Choroid plexus epithelial cell (primary cell): Measurements from ENCODE around the gene PAM16.
"Not testable (repeated sequence)": the region's sequence is repeated elsewhere in the genome, so short reads cannot be mapped to it uniquely, and the experiment has no call there.

Experiments
- DNase-seq: peaks from one replicate; pipeline ENCODE4 v3.0.0-alpha.2; 2010; ENCODE audit warnings: low read depth
- H3K4me3 ChIP-seq: 2 replicates; pipeline ENCODE4 v1.5.1; 2011; ENCODE audit warnings: low read depth, mild to moderate bottlenecking, control low read depth, low read length, moderate library complexity
- TF ChIP-seq, protein P1 (sequence below): conservative IDR thresholded peaks from 2 replicates; pipeline ENCODE4 v1.5.1; 2011; ENCODE audit warnings: low read depth, mild to moderate bottlenecking, control low read depth, inconsistent platforms, low read length, moderate library complexity

Gene PAM16

DNA sequence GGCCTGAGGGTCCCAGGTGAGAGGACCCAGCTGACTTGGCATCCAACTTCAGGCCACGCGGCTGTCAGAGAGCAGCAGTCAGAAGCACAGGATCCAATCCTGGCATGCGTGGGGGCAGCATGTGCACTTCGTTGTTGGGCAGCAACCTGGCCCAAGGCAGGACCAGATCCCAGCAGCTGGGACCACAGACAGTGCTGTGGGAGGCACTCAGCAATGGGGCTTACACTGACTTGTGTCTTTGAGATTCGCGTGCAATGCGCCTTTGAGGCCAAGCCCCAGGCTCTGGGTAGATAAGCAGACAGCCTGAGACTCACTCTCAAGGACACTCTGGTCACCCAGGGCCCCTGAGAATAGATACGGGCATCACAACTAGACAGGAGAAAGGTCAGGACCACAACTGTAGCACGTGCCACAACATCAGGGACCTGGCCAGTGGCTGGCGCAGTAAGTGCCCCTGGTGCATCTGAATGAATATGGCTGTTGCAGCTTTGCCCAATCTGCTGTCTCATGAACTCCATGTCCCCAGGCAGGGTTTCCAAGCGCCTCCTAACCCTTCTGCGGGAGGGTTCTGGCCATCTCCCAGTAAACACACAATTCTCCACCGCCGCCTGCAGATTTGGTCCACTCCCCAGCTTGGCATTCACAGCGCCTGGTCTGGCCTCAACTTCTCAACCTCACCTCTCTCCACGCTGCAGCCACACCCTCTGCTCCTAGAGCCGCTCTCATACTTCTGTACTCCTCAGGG, 3.2 kb downstream of the PAM16 start:
- TF ChIP-seq, protein P1, sequence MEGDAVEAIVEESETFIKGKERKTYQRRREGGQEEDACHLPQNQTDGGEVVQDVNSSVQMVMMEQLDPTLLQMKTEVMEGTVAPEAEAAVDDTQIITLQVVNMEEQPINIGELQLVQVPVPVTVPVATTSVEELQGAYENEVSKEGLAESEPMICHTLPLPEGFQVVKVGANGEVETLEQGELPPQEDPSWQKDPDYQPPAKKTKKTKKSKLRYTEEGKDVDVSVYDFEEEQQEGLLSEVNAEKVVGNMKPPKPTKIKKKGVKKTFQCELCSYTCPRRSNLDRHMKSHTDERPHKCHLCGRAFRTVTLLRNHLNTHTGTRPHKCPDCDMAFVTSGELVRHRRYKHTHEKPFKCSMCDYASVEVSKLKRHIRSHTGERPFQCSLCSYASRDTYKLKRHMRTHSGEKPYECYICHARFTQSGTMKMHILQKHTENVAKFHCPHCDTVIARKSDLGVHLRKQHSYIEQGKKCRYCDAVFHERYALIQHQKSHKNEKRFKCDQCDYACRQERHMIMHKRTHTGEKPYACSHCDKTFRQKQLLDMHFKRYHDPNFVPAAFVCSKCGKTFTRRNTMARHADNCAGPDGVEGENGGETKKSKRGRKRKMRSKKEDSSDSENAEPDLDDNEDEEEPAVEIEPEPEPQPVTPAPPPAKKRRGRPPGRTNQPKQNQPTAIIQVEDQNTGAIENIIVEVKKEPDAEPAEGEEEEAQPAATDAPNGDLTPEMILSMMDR, result no peak
- no peak for DNase-seq
- H3K4me3 ChIP-seq, result no peak overlapping the region

DNA sequence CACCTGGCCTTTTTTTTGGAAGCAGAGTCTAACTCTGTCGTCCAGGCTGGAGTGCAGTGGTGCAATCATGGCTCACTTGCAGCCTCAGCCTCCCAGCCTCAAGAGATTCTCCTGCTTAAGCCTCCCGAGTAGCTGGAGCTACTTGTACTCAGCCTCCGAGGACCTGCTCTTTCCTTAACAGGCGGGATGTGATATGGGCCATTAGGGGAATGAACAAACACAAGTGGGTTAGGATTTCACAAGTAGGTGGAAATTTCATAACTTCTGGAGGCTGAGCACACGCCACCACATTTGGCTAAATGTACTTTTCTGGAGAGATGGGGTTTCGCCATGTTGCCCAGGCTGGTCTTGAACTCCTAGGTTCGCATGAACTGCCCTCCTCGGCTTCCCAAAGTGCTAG, 4.1 kb downstream of the PAM16 start:
- TF ChIP-seq, protein P1, result no peak
- DNase-seq, result peak; percentile 61

DNA sequence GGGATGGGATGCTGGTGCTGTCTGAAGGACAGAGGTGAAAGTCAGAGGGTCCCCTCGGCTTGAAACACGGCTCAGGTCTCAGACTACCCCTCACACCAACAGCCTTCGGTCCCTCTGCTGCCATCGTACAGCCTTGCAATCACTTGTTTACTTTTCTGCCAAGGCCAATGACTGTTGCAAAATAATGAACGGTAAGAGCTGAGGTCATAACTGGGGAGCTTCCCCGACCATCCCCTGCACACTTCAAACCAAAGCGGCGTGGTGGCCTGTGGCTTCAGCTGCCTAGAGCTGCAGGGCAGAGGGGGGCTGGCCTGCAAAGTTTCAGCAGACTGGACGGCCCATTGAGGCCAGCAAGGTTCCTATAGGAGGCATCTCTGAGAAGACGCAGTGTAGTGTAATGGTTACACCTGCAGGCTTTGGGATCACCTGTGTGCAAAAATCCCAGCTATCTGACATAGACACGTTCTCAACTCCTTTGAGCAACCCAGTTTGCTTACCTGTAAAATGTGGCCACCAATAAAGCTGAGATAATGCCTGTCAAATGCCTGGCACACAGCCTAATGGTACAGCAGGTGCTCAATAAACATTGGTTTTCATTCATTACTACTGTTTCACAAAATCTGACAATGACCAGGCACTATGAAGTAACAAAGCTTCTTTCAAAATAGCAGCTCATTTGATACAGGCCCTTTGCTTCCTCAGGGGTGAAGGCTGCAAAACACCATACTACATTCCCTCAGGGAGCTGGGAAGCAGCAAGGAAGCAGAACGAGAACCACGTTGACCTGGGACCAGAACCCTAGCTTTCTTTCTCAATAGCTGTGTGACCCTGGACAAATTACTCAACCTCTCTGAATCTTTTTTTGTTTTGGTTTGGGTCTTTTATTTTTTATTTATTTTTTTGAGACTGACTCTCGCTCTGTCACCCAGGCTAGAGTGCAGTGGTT, 5.0 kb downstream of the PAM16 start:
- no peak for DNase-seq
- H3K4me3 ChIP-seq, result no peak overlapping the region
- TF ChIP-seq, protein P1, result no peak

More for the DNA sequence above, 4.1 kb downstream of the PAM16 start:
- H3K4me3 ChIP-seq, result no peak overlapping the region

DNA sequence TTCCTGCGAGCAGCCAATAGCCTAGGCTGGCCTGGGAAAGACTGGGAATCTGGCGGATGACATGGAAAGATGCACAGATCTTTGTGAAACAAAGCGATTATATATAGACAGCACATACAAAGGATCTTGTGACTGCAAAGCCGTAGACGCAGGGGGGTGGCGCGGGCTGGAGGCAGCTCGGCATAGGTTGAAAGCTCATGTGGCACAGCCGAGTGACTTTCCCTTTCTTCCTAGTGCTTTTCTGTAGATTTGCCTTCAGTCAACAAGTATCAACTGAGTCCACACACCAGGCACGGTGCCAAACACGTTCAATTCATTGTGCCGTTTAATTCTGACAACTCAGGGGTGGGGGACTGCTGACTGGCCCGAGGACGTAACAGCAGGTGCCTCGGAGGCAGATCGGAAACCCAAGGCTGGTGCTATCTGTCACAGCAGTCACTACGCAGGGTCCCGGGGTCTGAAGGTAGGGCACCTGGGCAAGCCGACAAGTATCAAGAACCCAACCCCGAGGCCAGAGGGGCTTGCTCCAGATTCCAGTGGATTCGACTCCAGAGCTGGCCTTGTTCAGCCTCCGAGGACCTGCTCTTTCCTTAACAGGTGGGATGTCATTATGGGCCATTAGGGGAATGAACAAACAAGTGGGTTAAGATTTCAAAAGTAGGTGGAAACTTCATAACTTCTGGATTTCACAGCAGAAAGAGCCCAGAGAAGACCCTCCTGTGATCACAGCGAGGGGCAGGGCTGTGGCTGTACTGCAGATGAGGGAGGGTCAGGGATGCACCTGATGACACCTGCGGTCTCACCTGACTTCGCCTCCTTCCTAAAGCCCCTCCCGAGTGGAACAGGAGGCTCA, 5.9 kb downstream of the PAM16 start:
- DNase-seq, result no peak
- TF ChIP-seq, protein P1, result no peak
- no peak overlapping the region for H3K4me3 ChIP-seq

DNA sequence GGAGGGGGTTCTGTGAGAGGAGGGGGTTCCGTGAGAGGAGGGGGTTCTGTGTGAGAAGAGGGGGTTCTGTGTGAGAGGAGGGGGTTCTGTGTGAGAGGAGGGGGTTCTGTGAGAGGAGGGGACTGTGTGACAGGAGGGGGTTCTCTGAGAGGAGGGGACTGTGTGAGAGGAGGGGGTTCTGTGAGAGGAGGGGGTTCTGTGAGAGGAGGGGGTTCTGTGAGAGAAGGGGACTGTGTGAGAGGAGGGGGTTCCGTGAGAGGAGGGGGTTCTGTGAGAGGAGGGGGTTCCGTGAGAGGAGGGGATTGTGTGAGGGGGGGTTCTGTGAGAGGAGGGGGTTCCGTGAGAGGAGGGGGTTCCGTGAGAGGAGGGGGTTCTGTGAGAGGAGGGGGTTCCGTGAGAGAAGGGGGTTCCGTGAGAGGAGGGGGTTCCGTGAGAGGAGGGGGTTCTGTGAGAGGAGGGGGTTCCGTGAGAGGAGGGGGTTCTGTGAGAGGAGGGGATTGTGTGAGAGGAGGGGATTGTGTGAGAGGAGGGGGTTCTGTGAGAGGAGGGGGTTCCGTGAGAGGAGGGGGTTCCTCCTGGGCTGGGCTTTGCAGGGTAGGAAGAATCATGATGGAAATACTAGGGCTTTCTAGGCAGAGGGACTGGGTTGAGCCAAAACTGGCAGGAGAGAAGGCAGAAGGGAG, 6.7 kb downstream of the PAM16 start:
- H3K4me3 ChIP-seq, DNase-seq: not testable (repeated sequence)

DNA sequence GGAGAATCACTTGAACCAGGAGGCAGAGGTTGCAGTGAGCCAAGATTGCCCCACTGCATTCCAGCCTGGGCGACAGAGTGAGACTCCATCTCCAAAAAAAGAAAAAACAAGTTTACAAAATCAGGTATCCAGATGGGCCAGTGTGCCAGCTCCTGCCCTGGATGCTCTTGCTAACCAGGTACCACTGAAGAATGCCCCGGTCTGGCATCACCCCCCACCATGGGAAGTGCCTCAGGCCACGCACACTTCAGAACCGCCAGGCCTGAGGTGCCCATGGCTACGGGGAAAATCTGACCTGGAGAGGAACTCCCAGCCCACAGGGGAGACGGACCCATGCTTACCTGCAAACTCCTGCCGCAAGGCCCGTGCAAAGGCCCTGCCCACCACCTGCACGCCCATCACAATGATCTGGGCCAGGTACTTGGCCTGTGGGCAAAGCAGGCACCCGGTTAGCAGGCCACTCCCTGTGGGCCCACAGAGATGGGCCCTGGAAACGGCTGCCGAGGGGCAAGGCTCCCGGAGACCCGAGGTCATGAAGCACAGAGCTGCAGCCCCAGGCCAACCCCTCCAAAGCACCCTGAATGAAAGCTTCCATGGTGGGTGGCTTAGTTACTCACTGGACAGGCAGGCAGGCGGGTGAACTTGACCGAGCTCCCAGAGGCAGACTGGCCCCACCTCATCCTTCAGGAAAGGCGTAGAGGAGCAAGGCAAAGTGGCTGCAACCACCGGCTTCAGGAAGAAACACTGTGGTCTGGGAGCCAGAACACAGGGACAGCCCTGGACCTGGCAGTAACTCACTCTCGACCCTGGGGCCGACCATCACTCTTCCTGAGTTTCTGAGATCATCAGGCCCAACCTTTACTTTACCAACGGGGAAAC, 8.0 kb downstream of the PAM16 start:
- TF ChIP-seq, protein P1, result no peak
- no peak for DNase-seq
- no peak overlapping the region for H3K4me3 ChIP-seq
